GM21786 (cell line): ENCODE data around the gene ZMYND19.
A peak's percentile ranks its signal among the peaks of the same experiment; 100 is the strongest.
"Not testable (repeated sequence)": the region's sequence is repeated elsewhere in the genome, so short reads cannot be mapped to it uniquely, and the experiment has no call there.

Source experiments
- ATAC-seq: cut with Tn5 transposase; IDR thresholded peaks from one replicate; pipeline ENCODE4 v1.9.1; 2021; ENCODE audit not compliant: unreplicated experiment

The ZMYND19 gene

GRCh38 chr9:137564134-137564533 lies 26.2 kb downstream of the ZMYND19 start:
- no peak for ATAC-seq

DNA sequence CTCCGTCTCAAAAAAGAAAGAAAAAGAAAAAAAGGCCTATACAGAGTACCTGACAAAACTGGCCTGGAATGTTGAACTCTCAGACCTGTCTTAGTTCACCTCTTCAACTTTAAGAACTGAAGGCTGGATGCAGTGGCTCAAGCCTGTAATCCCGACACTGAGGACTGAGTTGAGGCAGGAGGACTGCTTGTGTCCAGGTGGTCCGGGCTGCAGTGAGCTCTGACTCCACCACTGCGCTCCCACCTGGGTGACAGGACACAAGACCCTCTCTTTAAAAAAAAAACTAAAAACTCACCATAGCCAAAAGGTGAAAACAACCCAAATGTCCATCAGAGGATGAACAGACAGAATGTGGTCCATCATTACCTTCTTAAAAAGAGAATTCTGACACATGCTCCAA lies 32.2 kb downstream of the ZMYND19 start:
- ATAC-seq, result no peak

DNA sequence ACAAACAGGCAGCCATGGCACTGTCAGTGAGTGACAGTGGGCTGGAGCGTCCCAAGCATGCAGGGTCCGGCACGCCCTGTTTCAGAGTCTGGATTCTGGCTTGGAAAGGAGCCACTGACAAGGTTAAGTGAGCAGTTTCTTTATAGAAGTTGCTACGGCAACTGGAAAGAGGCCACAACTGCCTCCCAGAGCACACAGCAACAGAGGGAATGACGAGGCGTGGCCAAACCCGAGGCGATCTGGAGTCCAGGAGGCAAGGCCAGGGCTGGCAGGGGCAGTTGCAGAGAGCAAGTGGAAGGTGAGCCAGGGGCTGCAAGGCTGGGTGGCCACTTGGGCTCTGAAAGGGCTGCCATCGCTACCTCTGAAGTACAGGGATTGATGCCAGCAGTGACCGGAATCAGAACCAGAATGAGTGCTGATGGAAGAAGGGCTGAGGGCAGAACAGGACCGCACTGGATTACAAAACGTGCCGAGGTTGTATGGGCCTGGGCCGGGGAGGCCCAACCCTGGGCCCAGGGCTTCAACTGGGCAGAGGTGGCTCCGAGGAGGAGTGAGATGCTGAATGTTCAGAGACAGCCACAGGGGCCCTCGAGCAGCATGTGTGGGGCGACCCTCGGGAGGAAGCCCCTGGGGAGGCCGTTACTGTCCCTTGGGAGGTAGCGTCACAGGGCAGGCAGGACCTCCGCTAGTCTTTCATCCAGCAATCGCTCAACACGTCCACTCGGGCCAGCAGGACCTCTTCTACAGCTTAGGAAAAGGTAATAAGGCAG lies 34.1 kb downstream of the ZMYND19 start:
- no peak for ATAC-seq

- no peak for ATAC-seq
Observed at GRCh38 chr9:137555179-137555578, 35.1 kb downstream of the ZMYND19 start.

DNA sequence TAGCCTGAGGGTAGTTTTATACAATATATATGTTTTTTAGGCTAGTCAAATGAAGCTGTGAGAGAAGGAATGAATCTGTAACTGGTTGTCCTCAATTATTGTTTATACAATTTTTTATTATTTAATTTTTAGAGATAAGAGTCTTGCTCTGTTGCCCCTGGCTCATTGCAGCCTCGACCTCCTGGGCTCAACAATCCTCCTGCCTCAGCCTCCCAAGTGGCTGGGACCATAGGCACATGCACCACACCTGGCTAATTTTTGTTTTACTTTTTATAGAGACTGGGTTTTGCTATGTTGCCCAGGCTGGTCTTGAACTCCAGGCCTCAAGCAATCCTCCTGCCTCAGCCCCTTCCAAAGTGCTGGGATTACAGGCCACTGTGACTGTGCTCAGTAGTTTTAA lies 36.0 kb downstream of the ZMYND19 start:
- no peak for ATAC-seq

- ATAC-seq, result not testable (repeated sequence)
Observed at GRCh38 chr9:137553654-137554053, 36.7 kb downstream of the ZMYND19 start.

DNA sequence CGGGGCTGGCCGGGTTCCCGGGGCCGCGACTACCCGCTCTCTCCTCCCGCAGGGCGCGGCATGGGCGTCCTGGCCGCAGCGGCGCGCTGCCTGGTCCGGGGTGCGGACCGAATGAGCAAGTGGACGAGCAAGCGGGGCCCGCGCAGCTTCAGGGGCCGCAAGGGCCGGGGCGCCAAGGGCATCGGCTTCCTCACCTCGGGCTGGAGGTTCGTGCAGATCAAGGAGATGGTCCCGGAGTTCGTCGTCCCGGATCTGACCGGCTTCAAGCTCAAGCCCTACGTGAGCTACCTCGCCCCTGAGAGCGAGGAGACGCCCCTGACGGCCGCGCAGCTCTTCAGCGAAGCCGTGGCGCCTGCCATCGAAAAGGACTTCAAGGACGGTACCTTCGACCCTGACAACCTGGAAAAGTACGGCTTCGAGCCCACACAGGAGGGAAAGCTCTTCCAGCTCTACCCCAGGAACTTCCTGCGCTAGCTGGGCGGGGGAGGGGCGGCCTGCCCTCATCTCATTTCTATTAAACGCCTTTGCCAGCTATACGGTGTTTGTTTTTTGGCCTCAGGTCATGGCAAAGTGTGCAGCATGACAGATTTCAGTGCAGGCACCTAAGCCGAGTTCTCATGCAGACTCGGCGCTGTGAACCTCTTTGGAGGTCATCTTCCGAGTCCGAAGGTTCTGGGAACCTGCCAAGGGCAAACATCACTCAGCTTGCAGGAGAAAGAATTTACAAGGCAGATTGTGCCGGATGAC lies 38.1 kb downstream of the ZMYND19 start:
- ATAC-seq, result peak; percentile 12

DNA sequence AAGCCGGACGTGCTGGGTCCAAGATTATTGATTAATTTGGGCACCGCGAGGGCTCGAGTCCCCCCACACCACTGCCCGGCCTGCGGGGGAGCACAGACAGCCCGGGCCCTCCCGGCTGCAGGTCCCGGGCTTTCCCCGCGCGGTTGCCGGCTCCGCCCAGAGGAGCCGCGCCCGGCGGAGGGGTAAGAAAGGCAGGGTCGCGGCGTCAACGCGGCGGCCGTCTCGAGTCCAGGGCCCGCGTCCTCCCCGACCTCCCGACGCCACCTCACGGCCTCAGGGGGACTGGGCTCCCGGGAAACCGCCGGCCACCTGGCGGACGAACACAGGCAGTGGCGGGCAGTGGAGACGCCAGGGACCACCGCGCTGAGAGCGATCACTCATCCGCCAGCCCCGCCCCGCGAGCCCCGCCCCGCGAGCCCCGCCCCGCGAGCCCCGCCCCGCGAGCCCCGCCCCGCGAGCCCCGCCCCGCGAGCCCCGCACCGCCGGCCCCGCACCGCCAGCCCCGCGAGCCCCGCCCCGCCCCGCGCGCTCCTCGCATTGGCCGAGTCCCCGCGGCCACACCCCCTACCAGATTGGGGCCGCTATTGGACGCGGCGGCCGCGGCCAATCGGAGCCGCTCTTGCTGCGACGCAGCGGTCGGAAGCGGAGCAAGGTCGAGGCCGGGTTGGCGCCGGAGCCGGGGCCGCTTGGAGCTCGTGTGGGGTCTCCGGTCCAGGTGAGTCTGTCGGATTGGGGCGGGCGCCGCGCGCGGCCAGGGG lies 38.9 kb downstream of the ZMYND19 start, which contains the start of gene MRPL41:
TSS of gene MRPL41 (plus strand) at position 616 of the 758 bp plus-strand sequence. CDS start 203 bp downstream, outside the sequence.
- peak; percentile 80 for ATAC-seq

DNA sequence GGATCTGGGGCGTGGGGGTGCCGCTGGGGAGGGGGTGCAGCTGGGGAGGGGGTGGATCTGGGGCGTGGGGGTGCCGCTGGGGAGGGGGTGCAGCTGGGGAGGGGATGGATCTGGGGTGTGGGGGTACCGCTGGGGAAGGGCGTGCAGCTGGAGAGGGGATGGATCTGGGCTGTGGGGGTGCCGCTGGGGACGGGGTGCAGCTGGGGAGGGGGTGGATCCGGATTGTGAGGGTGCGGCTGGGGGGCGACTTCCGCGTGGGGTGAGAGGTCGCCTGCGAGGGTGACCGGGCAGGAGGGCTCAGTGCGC lies 39.4 kb downstream of the ZMYND19 start:
- not testable (repeated sequence) for ATAC-seq

DNA sequence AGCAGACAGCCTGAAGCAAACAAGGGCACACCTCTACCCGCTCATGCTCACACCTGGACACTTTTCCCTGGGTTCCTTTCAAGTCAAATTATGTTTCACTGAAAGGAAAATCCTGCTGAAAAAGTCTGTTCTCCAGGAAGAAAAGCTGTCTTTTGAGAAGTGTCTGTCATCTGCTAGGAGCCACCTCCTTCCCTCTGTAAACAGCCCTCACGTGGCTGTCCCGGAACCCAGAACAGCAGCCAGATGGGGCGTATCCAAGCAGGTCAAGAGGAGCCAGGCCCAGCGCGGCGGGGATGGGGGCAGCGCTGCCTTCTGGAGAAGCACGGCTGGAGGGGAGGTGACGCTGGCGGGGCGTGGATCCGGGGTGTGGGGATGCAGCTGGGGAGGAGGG lies 40.1 kb downstream of the ZMYND19 start, which contains the start of gene PNPLA7:
TSS of gene PNPLA7 (minus strand) at position 172 of the 391 bp plus-strand sequence. CDS start 205 bp downstream, outside the sequence.
- no peak for ATAC-seq

DNA sequence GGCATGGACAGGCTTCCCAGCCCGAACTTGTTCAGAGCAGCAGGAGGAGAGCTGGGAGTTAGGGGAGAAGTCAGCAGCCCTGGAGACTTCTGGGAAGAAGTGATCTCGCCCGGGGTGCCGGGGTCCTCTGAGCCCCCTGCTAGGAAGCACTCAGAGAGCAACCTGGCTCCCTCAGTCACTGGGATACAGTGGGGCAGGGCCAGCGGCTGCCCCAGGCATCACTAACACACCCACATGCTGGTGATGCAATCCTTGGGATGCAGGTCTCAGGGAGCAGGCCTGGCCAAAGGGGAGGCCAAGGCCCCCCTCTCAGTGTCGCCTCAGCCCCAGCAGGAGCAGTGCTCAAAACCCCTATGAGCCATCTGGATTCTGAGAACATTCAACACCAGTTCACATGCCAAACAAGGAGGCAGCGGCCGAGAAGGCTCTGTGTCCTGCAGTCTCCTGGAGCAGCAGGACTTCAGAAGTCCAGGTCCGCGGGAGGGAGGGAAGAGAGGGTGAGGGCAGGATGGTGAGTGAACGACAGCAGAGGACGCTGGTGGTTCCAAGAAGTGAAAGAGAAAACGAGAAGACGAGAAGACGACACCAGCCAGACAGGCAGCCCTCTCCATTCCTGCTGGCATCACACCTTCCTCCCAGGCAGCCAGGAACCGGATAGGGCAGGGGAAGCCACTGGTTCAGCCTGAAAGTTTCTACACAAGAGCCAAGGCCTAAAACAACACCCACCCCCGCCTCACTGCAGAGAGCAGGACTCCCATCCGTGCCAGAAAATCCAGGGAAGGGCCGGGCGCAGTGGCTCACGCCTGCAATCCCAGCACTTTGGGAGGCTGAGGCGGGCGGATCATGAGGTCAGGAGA lies 42.4 kb downstream of the ZMYND19 start:
- ATAC-seq, result no peak

DNA sequence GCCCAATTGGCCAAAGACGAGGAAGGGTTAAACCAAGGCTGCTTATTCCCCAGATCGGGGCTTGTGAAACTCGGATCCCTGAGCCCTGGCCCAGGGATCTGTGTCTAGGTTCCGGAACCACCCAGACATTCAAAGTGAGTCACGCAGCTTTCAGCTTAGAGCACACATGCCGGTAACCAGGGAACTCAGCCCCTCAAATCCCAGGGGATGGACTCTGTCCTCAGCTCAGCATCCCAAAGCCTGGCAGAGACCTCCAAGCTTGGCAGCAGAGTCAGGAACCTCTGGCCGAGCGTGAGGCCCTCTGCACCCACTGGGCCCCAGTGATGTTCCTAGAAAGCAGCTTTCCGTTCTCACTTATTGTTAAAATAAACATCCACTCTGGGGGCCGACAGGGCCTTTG lies 45.2 kb downstream of the ZMYND19 start:
- ATAC-seq, result no peak

DNA sequence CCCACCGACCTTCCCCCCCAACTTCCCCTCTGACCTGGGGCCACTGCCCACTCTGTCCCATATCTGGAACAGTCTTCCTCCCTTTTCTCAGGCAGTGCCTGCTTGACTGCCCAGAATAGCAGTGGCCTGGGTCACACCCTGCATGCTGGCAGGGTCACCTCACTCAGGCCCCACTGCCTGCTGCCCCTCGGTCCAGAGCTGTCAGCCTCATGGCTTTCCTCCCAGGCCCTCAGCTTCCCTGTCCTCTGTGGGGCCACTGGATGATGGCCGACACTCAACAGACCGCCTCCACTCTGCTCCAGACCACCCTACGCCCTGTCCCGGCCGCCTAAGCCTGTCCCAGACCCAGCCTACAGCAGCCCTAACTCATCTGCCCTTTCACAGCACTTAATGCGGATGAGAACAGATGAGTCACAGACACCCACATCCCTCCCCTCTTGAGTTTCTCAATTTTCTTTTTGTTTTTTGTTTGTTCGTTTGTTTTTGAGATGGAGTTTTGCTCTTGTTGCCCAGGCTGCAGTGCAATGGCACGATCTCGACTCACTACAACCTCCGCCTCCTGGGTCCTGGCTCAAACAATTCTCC lies 46.0 kb downstream of the ZMYND19 start:
- no peak for ATAC-seq

GRCh38 chr9:137543237-137543963 lies 46.9 kb downstream of the ZMYND19 start:
- no peak for ATAC-seq

- ATAC-seq, result no peak
Observed at GRCh38 chr9:137542486-137542885, 47.8 kb downstream of the ZMYND19 start.

DNA sequence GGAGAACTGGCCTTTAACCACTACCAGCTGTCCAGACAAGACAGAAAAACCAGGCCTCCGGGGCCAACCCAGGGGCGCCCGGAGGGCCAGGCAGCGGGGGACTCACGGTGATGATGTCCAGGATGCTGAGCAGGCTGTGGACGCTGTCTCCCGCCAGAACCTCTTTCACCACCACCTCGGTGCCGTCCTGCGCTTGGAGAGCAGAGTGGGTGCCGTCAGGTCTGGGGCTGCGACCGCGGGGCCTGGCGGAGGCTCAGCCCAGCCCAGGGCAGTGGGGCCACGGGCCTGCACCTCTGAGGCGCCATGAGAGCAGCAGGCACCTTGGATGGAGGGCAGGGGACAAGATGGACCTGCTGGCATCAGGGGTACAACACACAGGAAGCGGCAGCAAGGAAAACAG lies 49.8 kb downstream of the ZMYND19 start:
- no peak for ATAC-seq

GRCh38 chr9:137538058-137538457 lies 52.3 kb downstream of the ZMYND19 start:
- ATAC-seq, result no peak

GRCh38 chr9:137536594-137537131 lies 53.6 kb downstream of the ZMYND19 start:
- not testable (repeated sequence) for ATAC-seq

GRCh38 chr9:137535120-137535428 lies 55.2 kb downstream of the ZMYND19 start:
- ATAC-seq, result no peak
